RWPE1 (cell line): ENCODE data around the gene CHRNG.

ENCODE experiments used
- CTCF ChIA-PET: fragments of 350-600 bp; sonication (Branson Sonifier 250); formaldehyde crosslinking; extraction: SDS; loops from one replicate; lab custom pipeline; 2021; lab: Yijun Ruan, JAX
- POLR2A ChIA-PET: fragments of 400-600 bp; formaldehyde crosslinking; extraction: SDS; loops from one replicate; lab custom pipeline; 2020; ENCODE audit warnings: antibody characterized with exemption; ENCODE audit not compliant: low non-redundant PET; lab: Yijun Ruan, JAX
- DNase-seq: peaks from one replicate; pipeline ENCODE4 v3.0.0; 2012; ENCODE audit warnings: low spot score
- H3K27ac ChIP-seq: fragments of 450-650 bp; 2 replicates; pipeline ENCODE4 v1.5.1; 2017
- TF ChIP-seq, protein P1 (sequence below): fragments of 450-650 bp; conservative IDR thresholded peaks from 2 replicates; pipeline ENCODE4 v1.5.1; 2017; ENCODE audit warnings: low read depth, mild to moderate bottlenecking

The CHRNG gene

DNA sequence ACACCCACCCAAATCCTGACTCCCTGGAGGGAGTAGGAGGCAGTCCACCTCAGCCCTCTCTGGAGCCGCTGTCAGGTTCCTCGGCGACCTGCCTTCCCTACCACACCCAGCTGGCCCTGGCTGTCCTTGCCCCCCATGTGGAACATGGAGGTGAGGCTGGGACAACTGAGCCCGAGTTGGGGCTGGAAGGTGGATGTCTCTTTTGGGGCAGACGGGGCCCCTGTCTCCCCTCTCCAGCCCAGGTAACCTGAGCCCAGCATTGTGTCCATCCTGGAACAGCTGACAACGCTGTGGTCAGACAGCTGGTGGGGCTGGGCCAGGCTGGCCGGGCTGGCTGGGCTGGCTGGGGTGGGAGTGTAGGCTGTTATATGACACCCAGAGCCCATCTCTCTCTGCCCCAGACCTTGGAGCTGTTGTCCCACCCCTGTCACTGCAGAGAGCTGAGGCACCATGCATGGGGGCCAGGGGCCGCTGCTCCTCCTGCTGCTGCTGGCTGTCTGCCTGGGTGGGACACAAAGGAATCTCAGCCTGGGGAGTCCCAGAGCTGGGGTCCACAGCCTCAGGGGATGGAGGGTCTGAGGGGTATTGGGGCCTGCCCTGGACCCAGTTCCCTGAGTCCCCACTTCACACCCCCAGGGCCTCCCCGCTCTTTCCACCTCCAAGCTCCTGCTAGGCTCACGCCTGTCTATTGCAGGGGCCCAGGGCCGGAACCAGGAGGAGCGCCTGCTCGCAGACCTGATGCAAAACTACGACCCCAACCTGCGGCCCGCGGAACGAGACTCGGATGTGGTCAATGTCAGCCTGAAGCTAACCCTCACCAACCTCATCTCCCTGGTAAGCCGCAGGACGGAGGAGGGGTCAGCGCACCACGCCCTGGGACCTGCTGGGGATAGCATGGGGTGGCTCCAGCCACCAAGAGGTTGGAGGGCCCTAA lies at the start of gene CHRNG:
TSS of gene CHRNG (plus strand) at position 395 of the 934 bp plus-strand sequence. CDS start at position 451, 56 bp downstream.
- TF ChIP-seq, protein P1, sequence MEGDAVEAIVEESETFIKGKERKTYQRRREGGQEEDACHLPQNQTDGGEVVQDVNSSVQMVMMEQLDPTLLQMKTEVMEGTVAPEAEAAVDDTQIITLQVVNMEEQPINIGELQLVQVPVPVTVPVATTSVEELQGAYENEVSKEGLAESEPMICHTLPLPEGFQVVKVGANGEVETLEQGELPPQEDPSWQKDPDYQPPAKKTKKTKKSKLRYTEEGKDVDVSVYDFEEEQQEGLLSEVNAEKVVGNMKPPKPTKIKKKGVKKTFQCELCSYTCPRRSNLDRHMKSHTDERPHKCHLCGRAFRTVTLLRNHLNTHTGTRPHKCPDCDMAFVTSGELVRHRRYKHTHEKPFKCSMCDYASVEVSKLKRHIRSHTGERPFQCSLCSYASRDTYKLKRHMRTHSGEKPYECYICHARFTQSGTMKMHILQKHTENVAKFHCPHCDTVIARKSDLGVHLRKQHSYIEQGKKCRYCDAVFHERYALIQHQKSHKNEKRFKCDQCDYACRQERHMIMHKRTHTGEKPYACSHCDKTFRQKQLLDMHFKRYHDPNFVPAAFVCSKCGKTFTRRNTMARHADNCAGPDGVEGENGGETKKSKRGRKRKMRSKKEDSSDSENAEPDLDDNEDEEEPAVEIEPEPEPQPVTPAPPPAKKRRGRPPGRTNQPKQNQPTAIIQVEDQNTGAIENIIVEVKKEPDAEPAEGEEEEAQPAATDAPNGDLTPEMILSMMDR: no peak
- POLR2A ChIA-PET: no interaction called here
- CTCF ChIA-PET: interaction anchor here (0.7 kb wide), 1 partner anchor 17 kb away, joined by 4 read pairs; no protein-coding TSS in a partner anchor
- DNase-seq: no peak
- H3K27ac ChIP-seq: no peak within 1 kb of the TSS

DNA sequence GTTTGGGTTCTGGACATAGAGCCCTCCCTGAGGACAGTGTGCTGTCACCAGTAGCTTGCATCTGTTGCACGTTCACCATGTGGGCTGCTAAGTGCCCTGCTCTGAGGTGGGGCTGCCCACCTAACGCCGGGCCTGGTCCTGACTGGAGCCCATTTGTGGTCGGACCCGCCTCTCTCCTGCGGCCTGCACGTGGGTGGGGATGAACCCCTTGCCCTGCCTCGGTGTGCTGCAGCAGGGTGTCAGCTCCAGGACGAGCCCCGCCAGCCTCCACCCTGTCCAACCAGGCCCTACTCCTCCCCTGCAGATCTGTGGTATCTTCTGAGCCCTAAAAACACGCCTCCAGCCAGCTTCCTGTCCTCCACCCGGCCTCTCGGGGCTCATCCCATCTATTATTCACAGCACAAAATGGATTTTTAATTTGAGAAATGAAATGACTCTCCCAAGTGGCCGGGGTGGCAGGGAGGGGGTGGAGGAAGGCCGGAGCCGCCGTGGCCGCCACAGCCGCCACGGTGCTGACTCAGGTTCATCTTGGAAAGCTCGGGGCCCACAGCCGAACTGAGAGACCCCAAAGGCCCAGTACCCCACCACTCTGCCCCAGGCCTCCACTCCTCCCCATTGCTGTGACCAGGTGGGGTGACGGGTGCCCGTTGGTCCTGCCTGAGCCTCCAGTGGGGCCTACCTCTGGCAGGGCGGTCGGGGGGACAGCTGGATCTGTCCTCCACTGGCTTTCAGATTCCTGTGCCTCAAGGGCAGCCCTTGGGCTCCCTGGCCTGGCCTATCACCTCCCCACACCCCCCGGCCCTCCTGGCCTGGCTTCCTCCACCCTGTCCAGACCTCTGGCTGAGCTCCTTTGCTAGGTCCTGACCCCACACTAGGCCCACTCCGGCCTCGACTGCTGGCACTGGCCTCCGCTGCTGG lies 49.0 kb upstream of the CHRNG start:
- ChIA-PET CTCF (no interaction called here), POLR2A (no interaction called here)
- TF ChIP-seq, protein P1: no peak
- DNase-seq: no peak
- H3K27ac ChIP-seq: no peak overlapping the region

- no peak for DNase-seq
- TF ChIP-seq, protein P1: no peak
- H3K27ac ChIP-seq: no peak overlapping the region
- ChIA-PET POLR2A (no interaction called here), CTCF (no interaction called here)
Observed at GRCh38 chr2:232491139-232491780, 48.2 kb upstream of the CHRNG start.

GRCh38 chr2:232492236-232492848 lies 47.1 kb upstream of the CHRNG start:
- TF ChIP-seq, protein P1: no peak
- ChIA-PET CTCF (interaction anchor here (0.6 kb wide), 1 partner anchor 21 kb away, joined by 4 read pairs; no protein-coding TSS in a partner anchor), POLR2A (no interaction called here)
- no peak overlapping the region for H3K27ac ChIP-seq
- no peak for DNase-seq

DNA sequence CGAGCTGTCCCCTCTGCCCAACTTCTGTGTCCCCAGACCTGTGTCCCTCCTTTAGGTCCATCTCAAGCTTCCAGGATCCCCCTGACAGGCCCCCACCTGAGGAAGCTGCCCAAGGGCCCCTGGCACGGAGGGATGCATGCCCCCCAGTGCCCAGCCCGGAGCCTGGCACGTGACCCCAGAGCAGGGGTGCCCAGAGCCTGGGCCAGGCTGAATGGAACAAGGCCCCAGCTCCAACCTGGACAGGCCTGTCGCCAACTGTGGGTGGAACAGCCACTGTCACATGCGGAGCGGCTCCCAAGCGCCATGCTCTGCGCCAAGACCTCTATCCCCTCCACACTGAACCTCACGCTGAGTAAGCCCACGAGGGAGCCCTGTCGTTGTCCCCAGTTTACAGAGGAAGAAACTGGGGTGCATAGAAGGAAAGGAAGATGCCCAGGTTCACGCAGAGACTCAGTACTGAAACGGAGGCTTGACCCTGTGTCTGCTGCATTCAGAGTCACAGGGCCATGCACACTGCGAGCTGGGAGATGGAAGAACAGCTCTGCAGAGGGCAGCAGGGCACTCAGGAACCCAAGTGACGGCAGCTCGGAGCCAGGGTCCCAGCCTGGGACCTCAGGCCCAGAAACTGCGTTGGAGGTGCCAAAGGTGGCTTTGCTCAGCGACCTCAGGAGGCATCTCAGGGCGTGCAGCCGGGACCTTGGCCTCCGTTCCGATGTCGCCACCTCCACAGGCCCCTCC lies 46.4 kb upstream of the CHRNG start:
- ChIA-PET CTCF (interaction anchor here (0.6 kb wide), 1 partner anchor 22 kb away, joined by 4 read pairs; no protein-coding TSS in a partner anchor), POLR2A (no interaction called here)
- no peak for DNase-seq
- no peak overlapping the region for H3K27ac ChIP-seq
- TF ChIP-seq, protein P1: no peak
